GM18508 (cell line): Measurements from ENCODE around the gene ZAP70.
"Not testable (repeated sequence)": the region's sequence is repeated elsewhere in the genome, so short reads cannot be mapped to it uniquely, and the experiment has no call there.

ENCODE experiments used
- ATAC-seq: cut with Tn5 transposase; IDR thresholded peaks from one replicate; pipeline ENCODE4 v1.9.1; 2021; ENCODE audit warnings: moderate number of reproducible peaks; ENCODE audit not compliant: insufficient read depth, unreplicated experiment

Gene ZAP70

GRCh38 chr2:97713296-97714083, at the start of gene ZAP70:
ZAP70 (plus strand) TSS chr2:97713576; CDS start chr2:97724037, 10,461 bp downstream.
- ATAC-seq = no peak

DNA sequence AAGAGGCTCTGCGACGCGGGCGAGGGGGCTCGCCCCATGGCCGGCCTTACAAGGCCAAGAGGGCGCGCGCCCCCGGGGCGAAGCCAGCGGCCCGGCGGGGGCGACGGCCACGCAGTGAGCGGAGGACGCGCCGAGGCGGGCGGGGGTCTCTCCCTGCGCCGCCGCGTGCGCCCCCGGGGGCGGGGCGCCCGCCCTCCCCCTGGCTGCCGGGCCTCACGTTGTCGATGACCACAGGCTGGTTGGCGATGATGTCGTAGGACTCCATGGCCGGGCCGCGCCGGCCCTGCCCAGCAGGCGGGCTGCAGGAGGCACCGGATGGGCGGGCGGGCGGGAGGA, 49.8 kb upstream of the ZAP70 start:
- ATAC-seq = no peak

DNA sequence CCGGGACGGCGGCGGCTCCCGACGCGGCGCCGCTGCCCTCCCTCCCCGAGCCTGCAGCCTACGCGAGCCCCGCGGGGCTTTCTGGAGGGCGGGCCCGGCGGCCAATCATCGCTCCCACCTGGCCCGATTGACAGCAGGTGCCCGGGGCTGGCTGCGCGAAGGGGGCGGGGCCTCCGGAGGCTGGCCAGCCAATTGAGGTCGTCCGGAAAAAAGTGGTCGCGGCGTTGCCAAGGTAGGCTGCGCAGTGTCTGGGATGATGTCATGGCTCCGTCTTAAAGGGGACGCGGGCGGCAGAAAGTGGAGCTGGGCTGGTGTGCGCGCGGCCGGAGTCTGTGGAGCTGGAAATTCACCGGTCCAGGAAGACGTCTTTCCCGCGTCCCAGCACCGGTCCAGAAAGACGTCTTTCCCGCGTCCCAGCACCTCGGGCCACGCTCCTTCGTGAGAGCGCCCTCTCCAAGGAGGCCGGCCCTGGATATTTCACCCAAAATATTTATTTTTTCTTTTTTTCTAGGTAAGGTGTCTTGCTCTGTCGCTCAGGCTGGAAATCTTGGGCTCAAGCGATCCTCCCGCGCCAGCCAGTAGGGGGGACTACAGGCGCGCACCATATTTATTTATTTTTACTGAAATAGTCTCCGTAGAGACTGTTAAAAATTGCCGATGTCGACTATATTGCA, 49.3 kb upstream of the ZAP70 start, which contains the start of gene ACTR1B:
Gene ACTR1B (minus strand): TSS at position 83 of the 674 bp plus-strand sequence. CDS start 154 bp downstream, outside the sequence.
- ATAC-seq = peak; percentile 76

GRCh38 chr2:97664636-97664970, 48.8 kb upstream of the ZAP70 start:
- no peak for ATAC-seq

DNA sequence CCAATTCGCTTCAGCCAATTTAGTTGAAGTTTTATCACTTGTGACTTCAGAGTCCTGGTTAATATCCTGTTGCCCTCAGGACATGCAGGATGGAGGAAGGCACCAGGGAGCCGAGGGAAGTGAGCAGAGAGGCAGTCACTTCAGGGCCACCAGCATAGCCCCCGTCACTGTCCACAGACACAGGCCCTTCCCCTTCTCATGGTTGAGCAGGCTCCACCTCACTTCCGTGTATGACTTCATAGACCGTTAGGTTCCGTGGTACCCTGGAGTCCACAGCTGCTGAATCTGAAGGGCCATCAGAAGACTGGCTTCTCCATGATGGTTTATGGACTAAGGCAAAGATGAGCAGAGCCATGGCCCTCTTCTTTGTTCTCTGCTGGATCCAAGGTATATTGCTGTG, 43.9 kb upstream of the ZAP70 start, which contains the start of gene C2orf92:
Gene C2orf92 (plus strand): TSS at position 266 of the 400 bp plus-strand sequence. CDS start 76 bp downstream, at position 342.
- no peak for ATAC-seq

- no peak for ATAC-seq
These were observed 42.9 kb upstream of the ZAP70 start for GRCh38 chr2:97670471-97670870.

GRCh38 chr2:97671526-97671925, 41.9 kb upstream of the ZAP70 start:
- ATAC-seq = no peak

DNA sequence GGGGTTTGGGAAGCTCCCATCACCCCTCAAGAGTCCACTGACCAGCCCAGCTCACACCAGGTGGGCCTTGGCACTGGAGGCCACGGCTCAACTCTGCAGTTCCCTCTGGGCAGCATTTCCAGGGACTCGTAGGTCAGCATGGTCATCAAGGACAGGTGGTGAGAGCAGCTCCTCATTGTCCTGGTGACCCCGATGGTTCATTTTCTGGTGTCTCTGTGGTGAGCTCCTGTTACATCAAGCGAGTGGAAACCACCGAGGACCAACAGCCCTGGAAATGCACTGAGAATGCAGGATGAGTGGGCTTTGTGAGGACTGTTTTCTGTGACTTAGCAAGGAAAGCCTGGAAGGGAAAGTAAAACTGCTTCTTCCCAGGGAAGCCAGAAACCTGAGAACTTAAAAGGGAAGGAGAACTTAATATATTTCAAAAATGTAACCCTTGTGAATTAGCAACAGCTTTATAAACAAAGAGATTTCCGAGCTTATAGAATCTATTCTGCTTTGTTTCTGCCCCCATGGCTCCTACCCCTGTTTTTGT, 40.7 kb upstream of the ZAP70 start:
- ATAC-seq = not testable (repeated sequence)

GRCh38 chr2:97673182-97673914, 40.0 kb upstream of the ZAP70 start:
- ATAC-seq = no peak

- ATAC-seq = no peak
These were observed 39.5 kb upstream of the ZAP70 start for GRCh38 chr2:97673915-97674283.

GRCh38 chr2:97675430-97676113, 37.8 kb upstream of the ZAP70 start:
- no peak for ATAC-seq

DNA sequence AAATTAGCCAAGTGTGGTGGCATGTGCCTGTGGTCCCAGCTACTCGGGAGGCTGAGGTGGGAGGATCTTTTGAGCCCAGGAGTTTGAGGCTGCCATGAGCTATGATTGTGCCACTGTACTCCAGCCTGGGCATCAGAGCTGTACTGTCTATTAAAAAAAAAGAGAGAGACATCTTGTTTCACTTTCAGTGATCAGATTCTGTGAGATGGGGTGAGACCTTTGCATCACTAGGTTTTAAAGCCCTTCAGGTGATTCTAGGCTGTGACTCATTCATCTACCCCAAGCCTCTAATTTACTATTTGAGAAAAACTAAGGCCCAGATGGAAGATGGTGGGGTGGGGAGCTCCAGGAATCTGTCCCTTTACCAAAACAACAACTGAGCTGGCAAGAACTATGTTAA, 36.8 kb upstream of the ZAP70 start:
- ATAC-seq = no peak

DNA sequence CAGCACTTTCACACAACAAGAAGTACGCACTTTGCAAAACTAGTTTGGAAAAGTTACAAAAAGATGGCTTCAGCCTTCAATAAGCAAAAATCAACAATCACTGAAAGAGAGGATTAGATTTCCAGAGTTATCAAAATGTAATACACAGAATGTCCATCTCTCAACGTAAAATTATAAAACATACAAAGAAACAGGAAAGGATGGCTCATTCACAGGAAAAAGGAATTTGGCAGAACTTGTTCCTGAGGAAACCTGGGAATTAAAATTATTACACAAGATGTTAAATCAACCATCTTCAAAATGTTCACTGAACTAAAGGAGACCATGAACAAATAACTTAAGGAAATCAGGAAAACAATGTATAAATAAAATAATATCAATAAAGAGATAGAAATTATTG, 35.9 kb upstream of the ZAP70 start:
- no peak for ATAC-seq

GRCh38 chr2:97678298-97678697, 35.1 kb upstream of the ZAP70 start:
- ATAC-seq = no peak

DNA sequence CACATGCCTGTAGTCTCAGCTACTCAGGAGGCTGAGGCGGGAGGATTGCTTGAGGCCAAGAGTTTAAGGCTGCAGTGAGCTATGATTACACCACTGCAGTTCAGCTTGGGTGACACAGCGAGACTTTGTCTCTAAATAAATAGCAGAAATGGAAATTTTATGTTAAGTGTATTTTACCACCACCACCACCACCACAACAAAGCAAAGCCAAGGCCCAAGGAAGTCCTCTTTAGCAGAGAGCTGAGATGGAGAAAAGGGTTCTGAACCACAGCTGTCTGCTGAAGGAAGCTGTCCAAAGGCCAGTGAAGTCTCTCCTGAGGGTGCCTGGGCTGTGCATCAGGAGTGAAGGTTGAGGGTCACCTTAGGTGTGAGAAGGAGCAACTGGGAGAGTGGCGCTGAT, 26.1 kb upstream of the ZAP70 start:
- not testable (repeated sequence) for ATAC-seq

- ATAC-seq = no peak
These were observed 25.1 kb upstream of the ZAP70 start for GRCh38 chr2:97688062-97688827.

DNA sequence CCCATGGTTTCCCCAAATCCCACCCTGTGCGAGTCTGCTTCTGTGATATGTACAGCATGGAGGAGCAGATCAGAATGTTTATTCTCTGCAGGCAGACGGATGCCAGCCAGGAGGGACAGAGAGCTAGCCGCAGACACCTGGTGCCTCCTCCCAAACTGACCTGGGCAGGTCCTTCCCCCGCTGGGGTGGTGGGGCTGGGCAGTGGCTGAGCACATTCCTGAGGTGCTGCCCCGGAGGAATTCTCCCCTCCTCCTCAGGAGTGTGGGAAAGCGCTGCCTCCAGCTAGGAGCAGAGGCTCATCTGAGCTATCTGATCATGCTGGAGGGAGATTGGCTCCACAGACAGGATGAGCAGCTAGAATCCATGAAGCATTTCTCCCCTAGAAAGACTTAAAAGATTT, 22.2 kb upstream of the ZAP70 start:
- no peak for ATAC-seq

DNA sequence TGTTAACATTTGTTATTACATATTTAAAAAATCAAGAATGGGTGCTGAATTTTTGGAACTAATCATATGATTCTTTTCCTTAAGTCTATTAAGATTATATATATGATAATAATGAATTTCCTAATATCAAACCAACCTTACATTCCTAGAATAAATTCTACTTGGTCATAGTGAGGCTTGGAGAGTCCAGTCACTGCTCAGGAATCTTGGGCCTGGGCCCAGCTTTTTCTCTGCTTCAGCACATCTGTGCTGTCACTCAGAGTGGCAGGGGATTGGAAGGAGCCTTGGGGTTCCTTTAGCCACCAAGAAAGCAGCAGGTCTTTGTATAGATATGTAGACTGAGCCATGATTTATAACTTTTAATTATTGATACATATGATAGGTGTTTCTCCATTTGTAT, 19.9 kb upstream of the ZAP70 start:
- ATAC-seq = no peak

GRCh38 chr2:97695744-97696143, 17.6 kb upstream of the ZAP70 start:
- no peak for ATAC-seq
